ENCODE measurements around the gene SYTL3. TPM values are rescaled to one million over a fixed set of nuclear protein-coding genes. Genes with fewer than 3 reads are reported as not detected.

The SYTL3 gene
- total RNA-seq, 1 experiment from 2014 or later = 0.09 TPM

DNA sequence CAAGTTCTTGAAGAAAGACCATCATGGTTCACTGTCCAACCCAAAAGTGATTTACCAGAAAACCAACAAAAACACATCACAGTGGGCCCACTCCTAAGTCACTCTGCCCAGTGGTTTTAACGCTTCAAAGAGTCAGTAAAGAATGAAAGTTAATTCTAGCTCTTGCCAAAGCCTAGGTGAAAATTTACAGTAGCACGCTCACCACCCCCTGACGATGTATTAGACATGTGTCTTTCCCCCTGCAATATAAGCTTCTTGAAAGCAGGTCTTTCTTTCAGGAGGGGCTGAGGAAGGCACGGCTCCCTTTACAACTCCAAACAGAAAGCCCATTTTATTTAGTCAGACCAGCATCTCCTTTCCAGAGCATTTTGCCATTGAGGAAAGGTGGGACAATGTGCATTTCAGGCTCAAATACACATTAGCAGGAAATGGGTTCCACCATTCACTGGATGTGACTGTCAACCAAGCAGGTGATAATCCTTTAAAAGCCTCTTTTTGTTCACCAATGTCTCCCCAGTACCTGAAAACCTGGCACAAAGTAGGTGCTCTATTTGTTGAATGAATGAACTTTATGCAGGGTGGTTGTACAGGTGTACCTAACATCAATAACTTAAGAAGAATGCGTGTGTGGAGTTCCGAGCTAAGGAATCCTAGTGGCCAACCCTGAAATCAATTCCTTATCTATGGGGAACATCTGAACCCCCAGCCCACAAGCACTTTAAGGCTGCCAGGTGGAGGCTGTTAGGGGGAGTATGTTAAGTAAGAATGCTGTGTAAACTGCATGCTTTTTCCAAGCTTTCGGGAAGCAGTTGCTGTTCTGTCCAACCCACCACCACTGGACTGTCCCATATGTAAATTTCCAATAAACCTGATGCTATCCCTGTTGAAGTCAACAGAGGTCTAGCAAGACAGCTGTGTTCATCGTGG is 157.9 kb downstream of the SYTL3 start:
- Histone ChIP-seq H2AFZ (ENCODE audit: low read length) (no peak overlapping the region), H2BK12ac (ENCODE audit: insufficient read length, low read depth, low read length) (no peak overlapping the region), H3K4me2 (ENCODE audit: insufficient read depth, insufficient read length, low read length) (no peak overlapping the region), H3K18ac (ENCODE audit: insufficient read length, low read depth, low read length) (no peak overlapping the region), H2BK20ac (ENCODE audit: low read depth, low read length, poor library complexity, severe bottlenecking) (no peak overlapping the region), H3K27me3 (ENCODE audit: insufficient read depth, low read length) (no peaks in the 10 kb centered on the region), H2BK15ac (ENCODE audit: low read depth, low read length) (no peak overlapping the region), H2AK5ac (ENCODE audit: insufficient read length, low read length) (no peak overlapping the region), H3K14ac (ENCODE audit: insufficient read depth, low read length) (no peak overlapping the region), H2BK5ac (ENCODE audit: insufficient read length, low read length) (no peak overlapping the region), H3K4me1 (ENCODE audit: insufficient read depth, low read length) (peaks cover 19% of the 10 kb centered on the region), H3K4ac (ENCODE audit: low read depth, low read length) (no peak overlapping the region), H3K56ac (ENCODE audit: insufficient read length, low read depth, low read length) (no peak overlapping the region), H3K27ac (ENCODE audit: insufficient read length, low read depth, low read length) (peak overlapping the region; percentile 9), H3K9ac (ENCODE audit: extremely low read depth, insufficient read length, low read length) (no peak overlapping the region), H4K5ac (ENCODE audit: insufficient read length, low read depth, low read length) (no peak overlapping the region), H3K9me3 (ENCODE audit: control insufficient read depth, low read depth, low read length) (no peaks in the 10 kb centered on the region), H3K23ac (ENCODE audit: insufficient read length, low read depth, low read length) (no peak overlapping the region), H3T11ph (ENCODE audit: low read length) (no peak overlapping the region), H4K20me1 (ENCODE audit: control insufficient read depth, insufficient read depth, insufficient read length) (no peaks in the 10 kb centered on the region), H3K79me2 (ENCODE audit: insufficient read depth, low read length) (peaks cover 71% of the 10 kb centered on the region), H3K79me1 (ENCODE audit: insufficient read depth, low read depth, low read length, poor library complexity, severe bottlenecking) (no peaks in the 10 kb centered on the region), H2BK120ac (ENCODE audit: low read depth, low read length, poor library complexity, severe bottlenecking) (no peak overlapping the region), H3K23me2 (ENCODE audit: insufficient read length, low read depth, low read length, poor library complexity, severe bottlenecking) (no peaks in the 10 kb centered on the region), H4K8ac (replicated peaks; ENCODE audit: insufficient read length, low read depth, low read length) (no peak overlapping the region), H4K91ac (ENCODE audit: insufficient read length, low read depth, low read length) (no peak overlapping the region)
- Mint-ChIP-seq H3K4me3 (no peak overlapping the region), H3K27ac (peak overlapping the region; percentile 8 to 95 (median 76); a peak in 6 of 7 replicates), H3K4me1 (peaks cover 89 to 91% of the 10 kb centered on the region in 2 experiments), H3K27me3 (ENCODE audit: low read depth) (no peaks in the 10 kb centered on the region), H3K9me3 (no peaks in the 10 kb centered on the region), H3K36me3 (ENCODE audit: insufficient read depth in 1 of 3, low read depth in 3 of 3) (peaks cover 6 to 78% (median 51%) of the 10 kb centered on the region in 3 experiments; a peak in 6 of 7 replicates)
- DNase-seq = no peak
- no CpG with 5 or more reads among the region's 8 CpGs for WGBS (ENCODE audit: extremely low coverage, insufficient read length, low lambda C conversion rate)
- TF ChIP-seq, protein P1, sequence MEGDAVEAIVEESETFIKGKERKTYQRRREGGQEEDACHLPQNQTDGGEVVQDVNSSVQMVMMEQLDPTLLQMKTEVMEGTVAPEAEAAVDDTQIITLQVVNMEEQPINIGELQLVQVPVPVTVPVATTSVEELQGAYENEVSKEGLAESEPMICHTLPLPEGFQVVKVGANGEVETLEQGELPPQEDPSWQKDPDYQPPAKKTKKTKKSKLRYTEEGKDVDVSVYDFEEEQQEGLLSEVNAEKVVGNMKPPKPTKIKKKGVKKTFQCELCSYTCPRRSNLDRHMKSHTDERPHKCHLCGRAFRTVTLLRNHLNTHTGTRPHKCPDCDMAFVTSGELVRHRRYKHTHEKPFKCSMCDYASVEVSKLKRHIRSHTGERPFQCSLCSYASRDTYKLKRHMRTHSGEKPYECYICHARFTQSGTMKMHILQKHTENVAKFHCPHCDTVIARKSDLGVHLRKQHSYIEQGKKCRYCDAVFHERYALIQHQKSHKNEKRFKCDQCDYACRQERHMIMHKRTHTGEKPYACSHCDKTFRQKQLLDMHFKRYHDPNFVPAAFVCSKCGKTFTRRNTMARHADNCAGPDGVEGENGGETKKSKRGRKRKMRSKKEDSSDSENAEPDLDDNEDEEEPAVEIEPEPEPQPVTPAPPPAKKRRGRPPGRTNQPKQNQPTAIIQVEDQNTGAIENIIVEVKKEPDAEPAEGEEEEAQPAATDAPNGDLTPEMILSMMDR (conservative IDR thresholded peaks at IDR 0.05) = no peak; the same call in 2 of the 3 replicates

All from H9 (cell line).